ENCODE measurements around the gene SEPHS1.

The SEPHS1 gene

DNA sequence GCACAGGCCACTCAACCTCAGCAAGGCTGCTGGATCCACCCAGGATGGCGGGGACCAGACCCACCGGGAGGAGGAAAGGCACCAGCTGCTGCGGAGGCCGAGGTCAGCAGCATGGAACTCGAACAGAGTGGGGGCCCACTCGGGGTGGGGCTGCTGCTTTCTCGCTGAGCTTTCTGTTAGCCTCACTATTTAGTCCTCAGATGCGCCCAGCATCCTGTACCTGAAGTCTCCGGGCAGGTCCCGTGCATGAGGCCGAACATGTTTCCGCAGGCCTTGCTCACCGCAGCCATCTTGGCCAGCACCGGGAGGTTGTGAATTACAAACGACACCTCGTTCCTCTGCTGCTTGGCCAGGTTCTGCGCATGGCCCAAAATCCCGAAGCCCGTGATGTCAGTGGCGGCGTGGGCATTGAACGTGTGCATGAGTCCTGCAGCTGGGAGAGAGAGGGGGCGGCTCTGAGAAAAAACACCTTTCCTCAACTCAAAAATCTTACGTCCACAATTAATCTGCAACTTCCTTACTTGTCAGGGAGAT is 25.4 kb downstream of the SEPHS1 start:
- no peak for TF ChIP-seq CTCF (IDR thresholded peaks at IDR 0.05)
- no peak for DNase-seq
- Mint-ChIP-seq H3K4me3 (no peak overlapping the region), H3K9me3 (no peaks in the 10 kb centered on the region), H3K36me3 (ENCODE audit: low read depth) (peaks cover 87% of the 10 kb centered on the region), H3K4me1 (peaks cover 4% of the 10 kb centered on the region), H3K27me3 (ENCODE audit: low read depth, poor library complexity) (no peaks in the 10 kb centered on the region), H3K27ac (no peak overlapping the region)

DNA sequence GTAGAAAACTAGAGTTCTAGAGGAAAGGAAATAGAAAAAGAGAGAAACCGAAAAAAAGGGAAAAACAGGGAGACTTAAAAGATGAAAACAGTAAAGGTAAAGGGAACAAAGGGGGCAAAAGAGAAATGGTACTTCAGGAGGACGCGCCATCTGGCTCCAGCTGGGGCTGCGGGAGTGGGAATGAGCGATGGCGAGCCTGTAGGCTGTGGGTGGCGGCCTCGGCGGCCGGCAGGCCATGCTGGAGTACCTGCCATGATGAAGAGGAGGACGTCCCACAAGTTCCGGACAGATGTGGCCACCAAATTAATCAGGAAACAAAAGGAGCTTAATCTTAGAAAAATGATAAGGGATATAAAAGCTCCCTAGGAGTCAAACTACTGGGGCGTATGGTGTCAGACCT is 26.5 kb downstream of the SEPHS1 start:
- no peak for DNase-seq
- Mint-ChIP-seq H3K4me1 (peaks cover 4% of the 10 kb centered on the region), H3K27me3 (ENCODE audit: low read depth, poor library complexity) (no peaks in the 10 kb centered on the region), H3K27ac (peak overlapping the region; percentile 69), H3K4me3 (no peak overlapping the region), H3K36me3 (ENCODE audit: low read depth) (peaks cover 86% of the 10 kb centered on the region), H3K9me3 (no peaks in the 10 kb centered on the region)
- no peak for TF ChIP-seq CTCF (IDR thresholded peaks at IDR 0.05)

GRCh38 chr10:13319166-13319565 is 28.9 kb downstream of the SEPHS1 start:
- TF ChIP-seq CTCF (IDR thresholded peaks at IDR 0.05), result no peak
- Mint-ChIP-seq H3K27ac (no peak overlapping the region), H3K4me1 (peaks cover 4% of the 10 kb centered on the region), H3K36me3 (ENCODE audit: low read depth) (peaks cover 67% of the 10 kb centered on the region), H3K27me3 (ENCODE audit: low read depth, poor library complexity) (no peaks in the 10 kb centered on the region), H3K9me3 (no peaks in the 10 kb centered on the region), H3K4me3 (no peak overlapping the region)
- DNase-seq, result no peak

DNA sequence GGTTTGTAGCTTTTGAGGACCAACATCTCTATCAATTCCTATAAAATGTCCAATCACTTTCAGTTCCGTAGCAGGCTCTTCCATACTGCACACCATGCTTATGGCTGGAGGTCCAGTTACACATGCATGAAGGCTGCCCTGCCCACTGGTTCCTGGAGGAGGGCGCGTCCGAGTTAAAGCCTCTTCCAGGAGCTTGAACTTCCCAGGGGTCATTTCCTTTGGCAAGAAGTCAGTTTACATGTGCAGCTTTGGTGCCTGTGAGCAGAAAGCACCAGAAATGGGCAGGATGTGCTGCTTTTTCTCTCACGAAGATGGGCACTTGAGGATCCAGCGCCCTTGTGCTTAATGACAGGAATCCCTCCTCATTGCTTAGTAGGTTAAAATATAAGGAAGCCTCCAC is 30.6 kb downstream of the SEPHS1 start:
- DNase-seq, result no peak
- peak overlapping the region; percentile 83 for H3K27ac Mint-ChIP-seq
- no peaks in the 10 kb centered on the region for H3K27me3 Mint-ChIP-seq (ENCODE audit: low read depth, poor library complexity)
- TF ChIP-seq CTCF (IDR thresholded peaks at IDR 0.05), result no peak
- no peaks in the 10 kb centered on the region for H3K9me3 Mint-ChIP-seq
- H3K36me3 Mint-ChIP-seq (ENCODE audit: low read depth), result peaks cover 51% of the 10 kb centered on the region
- H3K4me3 Mint-ChIP-seq, result no peak overlapping the region
- peaks cover 4% of the 10 kb centered on the region for H3K4me1 Mint-ChIP-seq

GRCh38 chr10:13316635-13317311 is 31.3 kb downstream of the SEPHS1 start:
- no peaks in the 10 kb centered on the region for H3K9me3 Mint-ChIP-seq
- no peak for TF ChIP-seq CTCF (IDR thresholded peaks at IDR 0.05)
- no peaks in the 10 kb centered on the region for H3K27me3 Mint-ChIP-seq (ENCODE audit: low read depth, poor library complexity)
- H3K36me3 Mint-ChIP-seq (ENCODE audit: low read depth), result peaks cover 44% of the 10 kb centered on the region
- H3K4me1 Mint-ChIP-seq, result peaks cover 4% of the 10 kb centered on the region
- H3K4me3 Mint-ChIP-seq, result no peak overlapping the region
- no peak overlapping the region for H3K27ac Mint-ChIP-seq
- no peak for DNase-seq

GRCh38 chr10:13315361-13315760 is 32.7 kb downstream of the SEPHS1 start:
- Mint-ChIP-seq H3K27me3 (ENCODE audit: low read depth, poor library complexity) (no peaks in the 10 kb centered on the region), H3K4me3 (no peak overlapping the region)

More at GRCh38 chr10:13315361-13315760, 32.7 kb downstream of the SEPHS1 start:
- no peak for TF ChIP-seq CTCF (IDR thresholded peaks at IDR 0.05)
- DNase-seq, result no peak
- no peaks in the 10 kb centered on the region for H3K9me3 Mint-ChIP-seq
- H3K4me1 Mint-ChIP-seq, result peaks cover 4% of the 10 kb centered on the region
- peaks cover 30% of the 10 kb centered on the region for H3K36me3 Mint-ChIP-seq (ENCODE audit: low read depth)
- H3K27ac Mint-ChIP-seq, result no peak overlapping the region

Data from nephron progenitor cell (in vitro differentiated cells).